WERI-Rb-1 (cell line): ENCODE data around the gene VWA2.

Source experiments
- DNase-seq: peaks from one replicate; pipeline ENCODE4 v3.0.0-alpha.2; 2020
- H3K27ac ChIP-seq: fragments of 250-450 bp; sonication (Bioruptor Pico); 2 replicates; pipeline ENCODE4 v1.5.1; 2020; ENCODE audit warnings: mild to moderate bottlenecking, moderate library complexity
- H3K27me3 ChIP-seq: fragments of 250-450 bp; sonication (Bioruptor Pico); 2 replicates; pipeline ENCODE4 v1.5.1; 2021; ENCODE audit warnings: mild to moderate bottlenecking, low read depth, moderate library complexity; ENCODE audit not compliant: insufficient read depth, severe bottlenecking
- H3K36me3 ChIP-seq: fragments of 250-450 bp; sonication (Bioruptor Pico); 2 replicates; pipeline ENCODE4 v1.5.1; 2020; ENCODE audit warnings: mild to moderate bottlenecking, moderate library complexity
- H3K4me3 ChIP-seq: 2 replicates; pipeline ENCODE4 v1.5.1; 2011; ENCODE audit warnings: low read depth, mild to moderate bottlenecking, control low read depth, low read length
- H3K9me3 ChIP-seq: fragments of 250-450 bp; sonication (Bioruptor Pico); 2 replicates; pipeline ENCODE4 v1.5.1; 2021; ENCODE audit warnings: mild to moderate bottlenecking, moderate library complexity; ENCODE audit not compliant: severe bottlenecking
- TF ChIP-seq, protein P1 (sequence below): IDR thresholded peaks from 2 replicates; pipeline ENCODE4 v1.5.1; 2011; ENCODE audit warnings: low read depth, mild to moderate bottlenecking, control low read depth, inconsistent platforms, low read length

The VWA2 gene

DNA sequence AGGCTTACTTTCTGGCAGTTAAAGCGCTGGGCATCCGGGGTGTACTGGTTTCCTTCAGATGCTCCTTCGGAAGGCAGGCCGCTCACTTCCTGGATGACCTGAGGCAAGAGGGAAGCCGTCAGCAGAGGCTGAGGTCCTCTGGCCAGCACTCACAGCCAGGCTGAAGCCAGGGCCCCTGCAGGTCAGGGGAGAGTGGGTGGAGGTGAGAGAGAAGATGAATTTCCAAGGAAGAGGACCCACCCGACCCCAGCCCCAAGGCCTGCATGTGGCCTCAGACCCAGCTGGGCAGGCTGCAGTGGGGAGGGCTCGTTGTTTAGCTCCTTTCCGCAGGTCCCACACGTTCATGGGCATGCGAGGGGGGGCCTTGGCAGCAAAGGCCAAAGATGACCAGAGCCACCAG, 71.3 kb downstream of the VWA2 start:
- Histone ChIP-seq H3K9me3 (no peaks in the 10 kb centered on the region), H3K36me3 (no peaks in the 10 kb centered on the region), H3K4me3 (no peak overlapping the region), H3K27ac (no peak overlapping the region), H3K27me3 (peaks cover 5% of the 10 kb centered on the region)
- no peak for DNase-seq
- TF ChIP-seq, protein P1, sequence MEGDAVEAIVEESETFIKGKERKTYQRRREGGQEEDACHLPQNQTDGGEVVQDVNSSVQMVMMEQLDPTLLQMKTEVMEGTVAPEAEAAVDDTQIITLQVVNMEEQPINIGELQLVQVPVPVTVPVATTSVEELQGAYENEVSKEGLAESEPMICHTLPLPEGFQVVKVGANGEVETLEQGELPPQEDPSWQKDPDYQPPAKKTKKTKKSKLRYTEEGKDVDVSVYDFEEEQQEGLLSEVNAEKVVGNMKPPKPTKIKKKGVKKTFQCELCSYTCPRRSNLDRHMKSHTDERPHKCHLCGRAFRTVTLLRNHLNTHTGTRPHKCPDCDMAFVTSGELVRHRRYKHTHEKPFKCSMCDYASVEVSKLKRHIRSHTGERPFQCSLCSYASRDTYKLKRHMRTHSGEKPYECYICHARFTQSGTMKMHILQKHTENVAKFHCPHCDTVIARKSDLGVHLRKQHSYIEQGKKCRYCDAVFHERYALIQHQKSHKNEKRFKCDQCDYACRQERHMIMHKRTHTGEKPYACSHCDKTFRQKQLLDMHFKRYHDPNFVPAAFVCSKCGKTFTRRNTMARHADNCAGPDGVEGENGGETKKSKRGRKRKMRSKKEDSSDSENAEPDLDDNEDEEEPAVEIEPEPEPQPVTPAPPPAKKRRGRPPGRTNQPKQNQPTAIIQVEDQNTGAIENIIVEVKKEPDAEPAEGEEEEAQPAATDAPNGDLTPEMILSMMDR = no peak

GRCh38 chr10:114311023-114311422, 72.0 kb downstream of the VWA2 start:
- no peak overlapping the region for H3K4me3 ChIP-seq
- no peak overlapping the region for H3K27ac ChIP-seq
- H3K9me3 ChIP-seq = no peaks in the 10 kb centered on the region
- TF ChIP-seq, protein P1 = no peak
- H3K36me3 ChIP-seq = no peaks in the 10 kb centered on the region
- no peak for DNase-seq
- H3K27me3 ChIP-seq = peaks cover 5% of the 10 kb centered on the region

DNA sequence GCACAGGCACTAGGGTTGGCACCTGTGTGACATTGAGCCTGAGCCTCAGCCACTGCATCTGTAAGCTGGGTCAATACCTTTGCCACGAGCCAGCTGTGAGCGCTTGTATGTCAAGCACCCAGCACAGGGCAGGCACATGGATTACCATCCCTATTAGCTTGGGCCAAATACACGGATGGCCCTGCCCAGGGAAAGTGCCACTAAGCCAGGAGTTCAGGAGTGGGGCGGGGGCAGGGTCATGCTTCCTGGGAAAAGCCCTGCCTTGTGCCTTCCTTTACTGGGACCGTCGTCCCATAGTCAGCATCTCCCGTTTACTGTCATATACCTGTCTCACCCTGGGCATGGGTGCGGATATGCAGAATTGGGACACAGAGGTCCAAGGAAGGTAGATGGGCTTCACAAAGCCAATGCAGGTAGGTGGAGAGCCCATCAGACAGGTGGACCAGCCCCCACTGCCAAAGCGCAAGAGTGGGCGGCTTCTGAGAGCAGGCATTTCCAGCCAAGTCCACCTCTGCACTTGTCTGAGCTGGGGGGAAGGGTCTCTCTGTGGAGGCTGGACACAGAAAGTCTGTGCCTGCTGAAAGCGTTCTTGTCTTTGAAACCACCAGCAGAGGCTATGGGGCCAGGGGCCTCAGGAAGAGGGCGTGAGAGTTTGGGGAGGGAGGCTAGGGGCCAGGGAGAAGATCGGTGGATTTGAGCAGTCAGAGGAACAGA, 72.6 kb downstream of the VWA2 start:
- H3K36me3 ChIP-seq = no peaks in the 10 kb centered on the region
- H3K27me3 ChIP-seq = peaks cover 5% of the 10 kb centered on the region
- H3K27ac ChIP-seq = no peak overlapping the region
- DNase-seq = no peak
- TF ChIP-seq, protein P1 = no peak
- no peak overlapping the region for H3K4me3 ChIP-seq
- no peaks in the 10 kb centered on the region for H3K9me3 ChIP-seq

GRCh38 chr10:114313139-114313538, 74.1 kb downstream of the VWA2 start:
- H3K27ac ChIP-seq = no peak overlapping the region
- H3K36me3 ChIP-seq = no peaks in the 10 kb centered on the region
- H3K4me3 ChIP-seq = no peak overlapping the region
- H3K27me3 ChIP-seq = peaks cover 3% of the 10 kb centered on the region
- TF ChIP-seq, protein P1 = no peak
- no peak for DNase-seq
- no peaks in the 10 kb centered on the region for H3K9me3 ChIP-seq

DNA sequence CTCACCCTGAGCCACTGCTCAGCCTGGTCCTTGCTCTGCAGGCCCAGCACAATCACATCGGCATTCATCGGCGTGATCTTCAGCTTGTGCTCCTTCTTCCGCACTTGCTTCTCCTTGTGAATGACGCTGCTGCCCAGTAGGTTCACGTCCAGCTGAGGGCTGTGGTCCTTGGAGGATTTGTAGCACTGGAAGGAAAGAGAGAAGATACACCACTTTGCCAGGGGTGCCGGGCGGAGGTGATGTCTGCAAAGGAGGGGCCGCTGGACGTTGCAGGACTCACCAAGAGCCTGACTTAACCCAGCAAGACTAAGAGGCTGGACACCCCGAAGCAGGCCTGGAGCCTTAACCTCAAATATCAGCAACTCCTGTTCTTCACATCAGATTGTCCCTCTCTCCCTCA, 74.8 kb downstream of the VWA2 start:
- H3K9me3 ChIP-seq = no peaks in the 10 kb centered on the region
- H3K27ac ChIP-seq = no peak overlapping the region
- TF ChIP-seq, protein P1 = no peak

More for the DNA sequence above, 74.8 kb downstream of the VWA2 start:
- no peaks in the 10 kb centered on the region for H3K36me3 ChIP-seq
- peaks cover 3% of the 10 kb centered on the region for H3K27me3 ChIP-seq
- DNase-seq = no peak
- no peak overlapping the region for H3K4me3 ChIP-seq
